Fibroblast of pulmonary artery (primary cell): Measurements from ENCODE around the gene CLSTN1.
"Not testable (repeated sequence)": the region's sequence is repeated elsewhere in the genome, so short reads cannot be mapped to it uniquely, and the experiment has no call there.

Experiments used
- DNase-seq: peaks from one replicate; pipeline ENCODE4 v3.0.0-alpha.2; 2010; ENCODE audit warnings: low read depth
- H3K4me3 ChIP-seq: replicated peaks from 2 replicates; pipeline ENCODE4 v1.5.1; 2011; ENCODE audit warnings: low read depth, mild to moderate bottlenecking, control low read depth, low read length, moderate library complexity
- CTCF ChIP-seq: IDR thresholded peaks from 2 replicates; pipeline ENCODE4 v1.5.1; 2011; ENCODE audit warnings: mild to moderate bottlenecking, control low read depth, low read length, inconsistent platforms; ENCODE audit errors: missing control alignments

CLSTN1 gene

DNA sequence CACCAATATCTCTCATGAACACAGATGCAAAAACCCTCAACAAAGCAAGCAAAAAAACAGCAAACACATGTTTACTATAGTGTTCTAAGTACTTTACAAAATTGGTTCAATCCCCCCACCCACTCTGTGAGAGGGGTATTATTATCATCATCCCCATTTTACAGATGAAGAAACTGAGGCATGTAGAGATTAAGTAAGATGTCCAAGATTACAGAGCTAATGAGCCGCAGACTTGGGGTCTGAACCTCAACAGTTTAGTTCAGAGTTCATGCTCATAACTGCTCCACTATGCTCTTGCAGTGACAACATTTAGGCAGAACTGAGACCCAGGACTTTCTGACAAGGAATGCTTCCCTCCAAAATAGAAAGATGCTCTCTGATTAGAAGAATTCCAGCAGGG lies 21.9 kb downstream of the CLSTN1 start:
- DNase-seq, result no peak
- H3K4me3 ChIP-seq, result no peak overlapping the region
- no peak for TF ChIP-seq CTCF

DNA sequence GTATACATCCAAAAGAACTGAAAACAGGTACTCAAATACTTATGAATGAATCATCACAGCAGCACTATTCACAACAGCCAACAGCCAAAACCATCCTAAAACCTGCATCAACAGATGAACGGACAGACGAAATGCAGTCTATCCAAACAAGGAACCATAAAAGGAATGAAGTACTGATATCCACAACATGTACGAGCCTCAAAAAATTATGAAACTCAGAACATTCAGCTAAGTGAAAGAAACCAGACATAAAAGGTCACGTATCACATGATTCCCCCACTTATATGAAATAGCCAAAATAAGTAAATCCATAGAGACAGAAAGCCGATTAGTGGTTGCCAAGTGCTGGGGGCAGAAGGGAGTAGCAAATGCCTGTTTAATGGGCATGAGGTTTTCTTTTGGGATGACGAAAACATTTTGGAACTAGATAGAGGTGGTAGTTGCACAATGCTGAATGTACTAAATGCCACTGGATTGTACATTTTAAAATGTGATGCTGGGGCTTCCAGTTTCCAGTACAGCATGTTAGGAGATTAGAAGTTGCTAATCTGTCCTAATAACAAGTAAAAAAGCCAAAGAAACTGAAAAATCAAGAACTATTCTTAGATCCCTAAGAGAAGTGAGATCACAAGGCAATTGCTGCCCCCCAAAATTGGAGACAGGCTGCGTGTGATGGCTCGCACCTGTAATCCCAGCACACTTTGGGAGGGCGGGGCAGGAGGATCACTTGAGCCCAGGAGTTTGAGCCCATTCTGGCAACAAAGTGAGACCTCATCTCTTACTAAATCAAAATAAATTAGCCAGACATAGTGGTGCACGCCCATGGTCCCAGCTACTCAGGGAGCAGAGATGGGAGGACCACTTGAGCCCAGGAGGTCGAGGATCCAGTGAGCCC lies 25.3 kb downstream of the CLSTN1 start:
- H3K4me3 ChIP-seq, result peak overlapping the region; percentile 4
- no peak for TF ChIP-seq CTCF
- DNase-seq, result peak; percentile 92

DNA sequence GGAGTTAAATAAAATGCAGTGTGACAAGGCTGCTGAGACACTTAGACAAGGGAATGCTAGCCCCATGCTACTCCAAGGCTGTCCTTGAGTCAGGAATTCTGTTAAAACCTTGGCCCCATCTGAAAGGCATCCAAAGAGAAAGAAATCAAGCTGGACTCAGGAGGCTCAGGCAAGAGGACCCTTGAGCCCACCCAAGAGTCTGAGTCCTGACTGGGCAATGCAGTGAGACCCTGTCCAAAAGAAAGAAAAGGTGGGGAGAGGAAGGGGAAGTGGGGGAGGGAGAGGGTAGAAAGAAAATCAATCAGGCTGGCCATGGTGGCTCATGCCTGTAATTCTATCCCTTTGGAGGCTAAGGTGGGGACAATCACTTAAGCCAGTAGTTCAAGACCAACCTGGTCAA lies 26.7 kb downstream of the CLSTN1 start:
- H3K4me3 ChIP-seq, result no peak overlapping the region
- TF ChIP-seq CTCF, result no peak
- no peak for DNase-seq

DNA sequence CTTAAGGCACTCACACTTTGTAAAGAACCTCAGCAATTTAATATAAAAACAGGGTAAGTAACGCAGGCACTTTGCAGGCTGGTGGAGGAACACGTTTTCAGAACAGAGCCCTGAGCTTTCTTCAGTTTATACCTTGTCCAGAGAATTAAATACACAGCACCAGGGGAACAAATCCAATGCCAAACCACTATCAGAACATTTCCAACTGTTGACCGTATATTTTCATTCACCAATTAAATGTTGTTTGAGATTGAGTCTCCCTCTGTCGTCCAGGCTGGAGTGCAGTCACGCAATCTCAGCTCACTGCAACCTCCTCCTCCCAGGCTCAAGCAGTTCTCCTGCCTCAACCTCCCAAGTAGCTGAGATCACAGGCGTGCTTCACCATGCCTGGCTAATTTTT lies 29.7 kb downstream of the CLSTN1 start:
- DNase-seq, result no peak
- TF ChIP-seq CTCF, result no peak
- H3K4me3 ChIP-seq, result no peak overlapping the region

DNA sequence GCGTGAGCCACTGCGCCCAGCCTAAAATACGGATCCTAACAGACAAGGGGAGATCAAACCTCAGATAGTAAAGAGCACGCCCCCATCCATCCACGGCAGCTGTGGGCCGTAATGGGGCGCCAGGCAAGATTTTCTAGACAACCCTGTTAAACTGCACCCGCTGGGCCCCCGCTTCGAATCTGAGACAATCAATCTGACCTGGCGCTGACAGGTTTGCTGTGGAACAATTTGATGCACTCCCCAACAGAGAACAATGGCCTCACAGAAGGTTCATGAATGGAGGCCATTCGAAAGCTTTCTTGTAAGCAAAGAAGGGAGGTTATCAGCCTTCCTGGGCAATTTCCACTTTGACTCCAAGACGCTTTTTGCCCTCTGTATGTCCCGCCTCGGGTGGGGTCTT lies 30.5 kb downstream of the CLSTN1 start:
- H3K4me3 ChIP-seq, result no peak overlapping the region
- no peak for DNase-seq
- no peak for TF ChIP-seq CTCF

DNA sequence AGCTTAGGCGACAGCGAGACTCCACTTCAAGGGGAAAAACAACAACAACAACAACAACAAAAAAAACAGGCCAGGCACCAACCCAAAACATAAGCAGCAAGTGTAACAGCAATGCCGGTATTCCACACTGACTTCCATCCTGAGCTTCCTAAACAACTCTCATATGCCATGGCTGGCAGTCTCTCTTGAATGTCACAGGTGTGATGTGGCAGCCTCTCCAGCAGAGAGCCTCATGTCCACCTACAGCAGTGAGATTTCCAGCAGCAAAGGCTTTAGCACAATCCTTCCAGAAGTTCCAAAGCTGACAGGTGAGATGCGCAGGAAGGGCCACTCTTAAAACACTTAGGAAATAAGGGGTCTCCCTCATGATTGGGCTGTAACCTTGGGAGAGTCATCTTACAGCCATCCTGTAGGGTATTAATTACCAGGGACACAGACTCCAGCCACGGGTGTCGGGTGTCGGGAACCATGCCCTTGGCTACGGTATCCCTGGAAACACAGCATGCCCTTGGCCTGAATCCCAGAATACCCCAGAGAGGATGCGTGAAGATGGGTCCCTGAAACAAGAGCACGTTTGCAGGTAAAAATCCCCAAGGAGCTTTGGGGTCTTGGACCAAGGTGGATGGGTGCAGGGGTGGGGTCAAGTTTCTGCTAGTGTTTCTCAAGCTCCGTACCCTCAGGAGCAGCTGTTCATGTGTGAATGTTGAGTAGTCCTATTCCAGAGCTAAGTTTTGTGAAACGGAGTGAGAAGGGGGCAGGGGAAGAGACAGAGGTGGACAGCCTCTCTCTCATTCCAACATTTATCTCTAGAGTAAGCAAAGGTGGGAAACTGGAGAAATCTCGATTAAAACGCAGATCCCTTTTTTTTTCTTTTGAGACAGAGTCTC lies 31.4 kb downstream of the CLSTN1 start:
- no peak for DNase-seq
- no peak for TF ChIP-seq CTCF
- H3K4me3 ChIP-seq, result no peak overlapping the region

DNA sequence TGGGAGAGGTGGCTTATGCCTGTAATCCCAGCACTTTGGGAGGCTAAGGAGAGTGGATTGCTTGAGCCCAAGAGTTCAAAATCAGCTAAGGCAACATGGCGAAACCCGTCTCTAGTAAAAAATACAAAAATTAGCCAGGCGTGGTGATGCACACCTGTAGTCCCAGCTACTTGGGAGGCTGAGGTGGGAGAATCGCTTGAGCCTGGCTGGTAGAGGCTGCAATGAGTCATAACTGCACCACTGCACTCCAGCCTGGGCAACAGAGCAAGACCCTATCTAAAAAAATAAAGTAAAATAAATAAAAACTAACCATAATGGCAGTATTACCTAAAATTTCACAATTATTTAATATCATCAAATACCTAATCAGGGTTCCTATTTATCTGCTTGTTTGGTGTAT lies 34.1 kb downstream of the CLSTN1 start:
- H3K4me3 ChIP-seq, DNase-seq: not testable (repeated sequence)
